Stimulated activated CD4-positive, alpha-beta T cell treated with anti-CD3 and anti-CD28 coated beads, TNF-alpha, amount 100 ng/mL, for 24 hours (primary cell): ENCODE data around the gene LRIT1.
"Not testable (repeated sequence)": the region's sequence is repeated elsewhere in the genome, so short reads cannot be mapped to it uniquely, and the experiment has no call there.

Experiments
- DNase-seq, 3 experiments: peaks; one replicate each; pipeline ENCODE4 v3.0.0-alpha.2; 2020; ENCODE audit warnings: low read depth in 3 of 3

LRIT1 gene, protein sequence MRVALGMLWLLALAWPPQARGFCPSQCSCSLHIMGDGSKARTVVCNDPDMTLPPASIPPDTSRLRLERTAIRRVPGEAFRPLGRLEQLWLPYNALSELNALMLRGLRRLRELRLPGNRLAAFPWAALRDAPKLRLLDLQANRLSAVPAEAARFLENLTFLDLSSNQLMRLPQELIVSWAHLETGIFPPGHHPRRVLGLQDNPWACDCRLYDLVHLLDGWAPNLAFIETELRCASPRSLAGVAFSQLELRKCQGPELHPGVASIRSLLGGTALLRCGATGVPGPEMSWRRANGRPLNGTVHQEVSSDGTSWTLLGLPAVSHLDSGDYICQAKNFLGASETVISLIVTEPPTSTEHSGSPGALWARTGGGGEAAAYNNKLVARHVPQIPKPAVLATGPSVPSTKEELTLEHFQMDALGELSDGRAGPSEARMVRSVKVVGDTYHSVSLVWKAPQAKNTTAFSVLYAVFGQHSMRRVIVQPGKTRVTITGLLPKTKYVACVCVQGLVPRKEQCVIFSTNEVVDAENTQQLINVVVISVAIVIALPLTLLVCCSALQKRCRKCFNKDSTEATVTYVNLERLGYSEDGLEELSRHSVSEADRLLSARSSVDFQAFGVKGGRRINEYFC

DNA sequence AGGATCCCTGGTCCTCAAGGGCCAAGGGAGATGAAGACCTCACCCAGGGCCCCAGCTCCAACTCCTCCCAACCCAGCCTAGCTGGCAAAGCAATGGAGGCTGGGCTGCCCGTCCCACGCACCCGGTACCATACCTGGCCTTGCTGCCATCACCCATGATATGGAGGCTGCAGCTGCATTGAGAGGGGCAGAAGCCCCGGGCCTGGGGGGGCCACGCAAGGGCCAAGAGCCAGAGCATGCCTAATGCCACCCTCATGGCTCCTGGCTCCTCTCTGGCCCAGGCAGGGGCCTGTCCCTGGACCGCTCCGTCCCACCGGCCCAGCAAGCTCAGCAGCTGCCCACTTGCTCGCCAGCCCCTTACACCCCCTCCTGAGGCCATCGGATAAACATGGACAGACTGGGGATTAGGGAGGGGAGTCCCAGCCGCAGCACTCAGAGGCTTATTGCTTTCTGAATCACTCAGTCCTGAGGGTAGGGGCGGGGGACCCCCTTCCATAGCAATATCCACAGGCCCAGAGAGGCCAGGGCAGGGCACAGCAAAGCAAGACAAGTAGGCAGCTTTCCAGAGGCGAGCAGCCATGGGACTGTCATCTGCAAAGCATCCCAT, at the start of gene LRIT1:
Gene LRIT1 (minus strand): TSS at position 362 of the 606 bp plus-strand sequence. CDS start 107 bp downstream, at position 255.
- no peak for DNase-seq

DNA sequence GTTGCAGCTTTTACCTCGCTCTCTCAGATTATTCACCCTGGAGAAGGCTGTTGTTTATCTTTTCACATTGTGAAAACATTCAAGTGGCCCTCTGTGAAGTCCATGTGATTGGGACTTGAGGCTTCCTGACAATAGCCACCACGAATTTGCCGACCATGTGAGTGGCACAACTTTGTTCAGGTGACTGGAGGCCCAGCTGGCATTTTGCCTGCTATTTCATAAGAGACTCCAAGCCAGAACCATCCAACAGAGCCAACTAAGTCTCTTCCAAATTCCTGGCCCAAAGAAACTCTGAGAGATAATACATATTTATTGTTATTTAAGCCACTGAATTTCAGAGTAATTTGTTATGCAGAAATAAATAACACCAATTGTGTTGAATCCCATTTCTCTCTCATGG, 48.9 kb upstream of the LRIT1 start:
- no peak for DNase-seq

DNA sequence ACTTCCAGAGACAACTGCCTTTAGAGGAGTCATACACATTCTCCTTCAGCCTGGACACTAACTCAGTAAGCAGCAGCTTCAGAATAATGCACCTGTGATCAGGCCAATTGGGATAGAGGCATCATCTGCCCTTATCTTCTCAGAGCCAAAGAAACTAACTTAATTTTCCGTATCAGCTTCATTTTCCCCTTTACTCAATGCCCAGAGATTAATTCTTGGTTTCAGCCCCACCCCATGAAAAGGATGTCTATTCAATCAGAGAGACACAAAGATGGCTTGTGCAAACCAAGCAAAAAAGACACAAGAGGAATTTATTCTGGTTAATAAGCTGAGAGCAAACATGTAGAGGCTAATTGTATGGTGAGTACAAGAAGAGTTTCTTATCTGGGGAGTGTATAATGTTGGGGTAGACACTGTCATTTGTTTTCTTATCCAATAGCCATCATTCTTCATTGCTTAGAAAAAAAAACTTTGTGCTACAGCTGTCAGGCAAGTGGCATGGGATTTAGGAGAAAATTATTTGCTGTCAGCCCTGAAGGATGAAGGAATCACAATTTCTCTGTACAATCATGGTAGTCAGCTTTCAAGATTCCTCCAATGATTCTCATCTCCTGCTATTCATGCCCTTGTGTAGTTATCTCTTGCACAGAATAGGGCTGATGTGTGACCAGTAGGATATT, 48.3 kb upstream of the LRIT1 start:
- no peak for DNase-seq

DNA sequence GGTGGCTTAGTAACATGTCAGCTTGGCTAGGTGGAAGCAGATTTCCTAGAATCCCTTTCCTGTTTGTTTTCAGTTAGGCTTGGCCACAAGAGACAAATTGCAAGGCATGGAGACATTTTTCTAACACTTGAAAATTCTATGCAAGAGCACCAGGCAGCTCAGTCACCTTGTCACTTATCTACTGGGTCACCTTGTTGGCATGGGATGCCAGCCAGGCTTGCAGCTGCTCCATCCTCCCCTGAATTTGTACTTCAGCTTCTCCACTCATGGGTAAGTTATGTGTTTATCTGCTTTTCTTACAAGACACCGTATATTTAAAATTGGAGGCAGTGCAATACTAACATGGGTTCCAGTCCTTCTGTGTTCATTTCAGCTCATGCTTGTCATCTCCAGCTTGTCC, 46.8 kb upstream of the LRIT1 start:
- no peak for DNase-seq

DNA sequence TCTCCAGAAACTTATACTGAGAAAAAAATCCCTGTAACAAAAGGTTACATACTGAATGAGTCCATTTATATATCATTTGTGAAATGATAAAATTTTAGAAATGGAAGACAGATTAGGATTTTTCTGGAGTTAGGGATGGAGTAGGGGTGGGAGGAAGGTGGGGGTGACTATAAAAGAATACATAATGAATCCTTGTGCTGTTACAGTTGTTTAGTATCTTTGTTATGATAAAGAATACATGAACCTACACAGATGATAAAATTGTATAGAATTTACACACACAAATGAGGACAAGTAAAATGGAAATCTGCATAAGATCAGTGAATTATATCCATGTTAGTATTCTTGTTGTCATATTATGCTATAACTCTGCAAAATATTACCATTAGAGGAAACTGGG, 45.3 kb upstream of the LRIT1 start:
- no peak for DNase-seq

DNA sequence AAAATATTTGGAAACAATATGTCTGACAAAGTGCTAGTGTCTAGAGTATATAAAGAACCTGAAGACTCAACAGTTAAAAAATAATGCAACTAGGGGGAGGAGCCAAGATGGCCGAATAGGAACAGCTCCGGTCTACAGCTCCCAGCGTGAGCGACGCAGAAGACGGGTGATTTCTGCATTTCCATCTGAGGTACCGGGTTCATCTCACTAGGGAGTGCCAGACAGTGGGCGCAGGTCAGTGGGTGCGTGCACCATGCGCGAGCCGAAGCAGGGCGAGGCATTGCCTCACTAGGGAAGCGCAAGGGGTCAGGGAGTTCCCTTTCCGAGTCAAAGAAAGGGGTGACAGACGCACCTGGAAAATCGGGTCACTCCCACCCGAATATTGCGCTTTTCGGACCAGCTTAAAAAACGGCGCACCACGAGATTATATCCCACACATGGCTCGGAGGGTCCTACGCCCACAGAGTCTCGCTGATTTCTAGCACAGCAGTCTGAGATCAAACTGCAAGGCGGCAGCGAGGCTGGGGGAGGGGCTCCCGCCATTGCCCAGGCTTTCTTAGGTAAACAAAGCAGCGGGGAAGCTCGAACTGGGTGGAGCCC, 38.6 kb upstream of the LRIT1 start:
- DNase-seq: not testable (repeated sequence)

DNA sequence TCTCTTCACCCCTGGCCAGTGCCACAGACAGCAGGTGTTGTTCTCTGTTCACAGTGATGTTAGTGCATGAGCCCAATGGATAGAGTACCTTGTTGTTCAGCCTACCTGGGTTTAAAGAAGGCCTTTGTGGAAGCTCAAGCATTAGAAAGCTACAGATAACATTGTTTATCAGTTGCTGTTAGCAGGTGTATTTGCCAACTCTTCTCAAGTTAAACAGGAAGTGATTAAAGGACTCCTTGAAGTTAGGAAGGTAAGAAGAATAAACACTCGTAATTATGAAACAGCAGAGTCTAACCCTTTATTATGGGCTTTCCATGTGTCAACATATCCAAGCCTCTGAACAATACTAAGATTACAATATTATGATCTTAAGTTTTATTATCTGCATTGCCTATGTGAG, 29.4 kb upstream of the LRIT1 start:
- DNase-seq: no peak

DNA sequence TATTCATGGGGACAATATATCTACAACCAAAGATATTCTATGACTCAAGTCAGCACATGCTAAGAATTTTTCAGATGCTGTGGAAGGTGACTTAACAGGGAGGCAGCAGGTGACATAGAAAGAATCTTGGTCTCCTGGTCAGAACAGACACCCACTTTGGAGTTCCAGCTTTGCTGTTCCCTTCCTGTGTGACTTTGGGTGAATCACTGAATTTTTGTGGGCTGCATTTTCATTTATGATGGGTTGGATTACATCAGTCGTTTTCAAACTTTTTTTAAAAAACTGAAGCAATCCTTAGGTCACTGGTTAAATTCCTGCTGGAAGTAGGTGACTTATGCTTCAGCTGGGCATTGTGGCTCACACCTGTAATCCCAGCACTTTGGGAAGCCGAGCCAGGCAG, 28.4 kb upstream of the LRIT1 start:
- no peak for DNase-seq

DNA sequence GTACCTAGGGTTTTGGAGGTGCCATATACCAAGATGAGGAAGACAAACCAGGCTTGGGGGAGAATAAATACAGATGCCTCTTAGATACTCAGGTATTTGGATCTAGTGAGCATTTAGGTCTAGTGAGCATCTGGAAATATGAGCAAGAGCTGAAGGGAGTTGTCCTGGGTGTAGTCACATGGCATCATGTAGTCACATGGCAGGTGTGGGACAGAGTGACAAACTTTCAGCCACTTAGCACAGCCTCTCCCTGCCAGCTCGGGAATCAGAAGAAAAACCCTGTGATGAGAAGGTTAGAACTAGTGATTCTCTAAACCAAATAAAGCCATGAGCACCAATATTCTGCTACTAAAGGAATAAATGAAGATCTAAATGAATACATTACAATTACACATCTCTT, 27.8 kb upstream of the LRIT1 start:
- DNase-seq: no peak

DNA sequence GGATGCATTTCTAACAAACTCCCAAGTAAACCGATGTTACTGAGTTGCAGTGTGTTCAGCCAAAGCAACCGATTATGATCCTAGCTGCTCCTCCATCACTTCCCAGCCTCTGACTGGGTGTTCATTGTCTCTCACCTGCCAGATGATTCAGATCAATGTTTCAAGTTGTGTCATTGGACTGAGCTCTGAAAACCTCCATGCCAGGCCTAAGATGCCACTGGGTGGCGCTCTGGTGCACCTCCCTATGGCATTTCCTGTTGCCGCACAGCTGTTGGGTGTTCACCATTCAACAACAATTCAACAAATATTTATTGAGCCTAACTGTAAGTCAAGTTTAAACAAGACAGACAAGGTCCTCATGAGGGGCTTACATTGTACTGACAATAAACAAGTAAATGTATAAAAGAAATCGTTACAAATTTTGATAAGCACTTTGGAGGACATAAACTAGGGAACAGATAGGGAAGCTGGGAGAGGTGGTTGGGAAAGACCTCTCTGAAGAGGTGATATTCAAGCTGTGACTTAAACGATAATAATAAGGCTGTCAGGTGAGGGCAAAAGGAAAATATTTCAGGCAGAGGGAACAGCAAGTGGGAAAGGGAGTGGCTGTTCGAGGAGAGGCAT, 26.3 kb upstream of the LRIT1 start:
- peak; percentile 45 to 81 (median 52) for DNase-seq

DNA sequence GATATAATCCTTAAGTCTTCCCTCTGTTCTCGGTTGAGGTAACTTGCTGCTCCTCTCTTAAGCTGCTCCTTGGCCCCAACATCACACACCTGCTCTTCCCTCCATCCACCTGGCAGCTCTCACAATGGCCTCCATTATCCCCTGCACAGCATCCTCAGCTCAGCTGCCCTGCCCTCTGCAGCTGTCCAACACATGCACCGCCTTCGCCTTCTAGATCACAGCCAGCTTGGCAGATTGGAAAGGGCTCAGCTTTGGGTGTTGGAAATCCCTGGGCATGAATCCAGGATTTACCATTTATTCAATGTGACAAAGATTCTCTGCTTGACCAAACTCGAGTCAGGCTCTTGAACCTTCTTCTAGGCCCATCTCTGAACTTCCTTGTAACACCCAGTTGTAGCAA, 24.1 kb upstream of the LRIT1 start:
- no peak for DNase-seq

DNA sequence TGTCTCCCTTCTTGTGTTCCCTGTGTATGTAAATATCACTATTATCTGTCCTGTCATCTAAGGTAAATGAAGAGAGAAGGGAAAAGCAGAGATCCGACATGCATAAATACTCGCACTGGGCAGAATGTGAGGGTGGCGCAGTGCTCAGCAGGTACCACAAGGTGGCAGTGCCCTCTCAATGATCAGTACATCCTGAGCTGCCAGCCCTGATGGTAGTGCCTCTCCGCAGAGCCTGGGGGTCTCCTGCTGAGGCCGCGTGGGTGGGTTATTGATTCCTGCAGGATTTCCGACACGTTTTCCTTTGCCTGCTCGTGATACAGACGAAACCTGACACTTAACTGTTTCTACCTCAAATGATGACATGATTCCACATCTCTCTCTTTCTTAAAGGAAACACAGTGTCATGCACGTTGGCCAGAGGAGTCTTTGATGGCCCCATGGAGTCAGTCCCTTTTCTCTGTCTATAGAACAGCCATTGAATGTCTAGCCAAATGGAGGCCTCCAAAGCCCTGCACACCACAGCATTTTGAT, 23.3 kb upstream of the LRIT1 start:
- peak; percentile 37 to 69 (median 51) for DNase-seq

DNA sequence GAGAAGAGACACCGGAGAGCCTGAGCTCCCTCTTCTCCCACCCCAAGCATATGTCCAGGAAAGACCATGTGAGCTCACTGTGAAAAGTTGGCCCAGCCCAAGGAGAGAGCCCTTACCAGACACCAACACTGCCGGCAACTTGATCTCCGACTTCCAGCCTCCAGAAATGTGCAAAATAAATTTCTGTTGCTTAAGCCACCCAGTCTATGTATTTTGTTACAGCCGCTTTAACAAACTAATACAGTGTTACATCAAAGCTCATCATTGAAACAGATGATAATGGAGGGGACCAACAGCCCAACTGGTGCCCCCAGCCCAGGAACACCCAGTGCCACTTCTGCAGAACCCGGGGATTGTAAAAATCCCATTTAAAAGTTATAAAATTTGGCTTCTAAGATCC, 22.4 kb upstream of the LRIT1 start:
- no peak for DNase-seq

DNA sequence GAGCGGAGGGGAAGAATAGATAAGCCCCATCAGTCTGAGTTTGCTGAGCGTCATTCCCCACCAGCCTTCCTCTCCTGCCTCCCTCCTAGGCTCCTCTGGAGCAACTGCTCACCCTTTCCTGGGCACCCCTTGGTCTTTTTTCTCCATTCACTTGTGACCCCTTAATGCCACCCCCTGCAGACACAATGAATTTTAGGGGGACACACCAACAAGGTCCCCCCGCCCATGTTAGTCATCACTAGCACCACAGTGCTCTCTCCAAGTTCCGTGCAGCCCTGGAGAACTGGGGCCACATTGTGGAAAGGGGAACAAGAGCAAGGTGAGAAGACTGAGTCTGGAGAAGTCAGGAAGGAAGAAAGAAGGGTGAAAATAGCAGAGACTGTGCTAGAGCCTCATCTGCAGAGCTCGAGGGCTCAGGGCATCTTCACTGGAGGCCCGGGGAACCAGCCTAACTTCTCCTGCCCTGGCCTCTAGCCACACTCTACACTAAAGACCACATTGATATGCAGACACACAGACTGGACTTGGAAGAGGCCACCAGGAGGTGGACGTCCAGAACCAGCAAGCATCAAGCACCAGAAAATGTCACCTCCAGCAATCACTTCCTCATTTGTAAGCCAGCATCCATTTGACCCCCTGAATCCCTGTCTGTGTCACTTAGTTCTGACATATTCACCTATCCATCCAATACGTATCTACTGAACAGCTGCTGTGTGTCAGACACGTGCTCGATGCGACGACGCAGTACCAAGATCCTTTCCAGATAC, 21.0 kb upstream of the LRIT1 start:
- no peak for DNase-seq

DNA sequence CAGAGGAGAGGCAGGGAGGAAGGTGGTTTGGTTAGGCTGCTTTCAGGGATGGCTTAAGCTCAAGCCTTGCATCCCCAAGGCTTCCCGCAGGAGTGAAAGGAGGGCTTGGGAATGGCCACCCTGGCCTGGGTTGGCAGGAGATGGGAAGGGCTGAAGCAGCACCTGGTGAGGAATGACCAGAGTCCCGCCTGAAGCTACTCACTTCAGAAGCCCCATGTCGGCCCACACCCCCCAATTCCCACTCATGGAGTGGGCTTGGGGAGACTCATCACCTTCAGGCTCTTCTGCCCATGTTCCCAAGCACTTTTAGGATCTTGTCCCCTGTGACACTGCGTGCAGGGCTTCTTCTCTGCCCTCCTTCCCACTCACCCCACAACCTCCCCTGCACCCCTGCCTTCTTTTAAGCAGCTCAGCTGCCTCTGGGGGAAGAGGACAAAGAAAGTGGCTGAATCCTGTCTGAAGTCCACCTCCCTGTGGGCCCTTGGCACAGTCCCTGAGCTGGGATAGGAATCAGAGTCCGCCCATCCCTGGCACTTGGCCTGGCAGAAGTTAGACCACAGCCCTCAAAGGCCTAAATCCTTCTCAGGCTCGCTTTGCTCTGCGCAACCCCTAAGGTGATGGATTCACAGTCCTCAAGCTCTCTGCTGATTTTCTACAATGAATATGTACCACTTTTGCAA, 20.0 kb upstream of the LRIT1 start:
- DNase-seq: no peak

DNA sequence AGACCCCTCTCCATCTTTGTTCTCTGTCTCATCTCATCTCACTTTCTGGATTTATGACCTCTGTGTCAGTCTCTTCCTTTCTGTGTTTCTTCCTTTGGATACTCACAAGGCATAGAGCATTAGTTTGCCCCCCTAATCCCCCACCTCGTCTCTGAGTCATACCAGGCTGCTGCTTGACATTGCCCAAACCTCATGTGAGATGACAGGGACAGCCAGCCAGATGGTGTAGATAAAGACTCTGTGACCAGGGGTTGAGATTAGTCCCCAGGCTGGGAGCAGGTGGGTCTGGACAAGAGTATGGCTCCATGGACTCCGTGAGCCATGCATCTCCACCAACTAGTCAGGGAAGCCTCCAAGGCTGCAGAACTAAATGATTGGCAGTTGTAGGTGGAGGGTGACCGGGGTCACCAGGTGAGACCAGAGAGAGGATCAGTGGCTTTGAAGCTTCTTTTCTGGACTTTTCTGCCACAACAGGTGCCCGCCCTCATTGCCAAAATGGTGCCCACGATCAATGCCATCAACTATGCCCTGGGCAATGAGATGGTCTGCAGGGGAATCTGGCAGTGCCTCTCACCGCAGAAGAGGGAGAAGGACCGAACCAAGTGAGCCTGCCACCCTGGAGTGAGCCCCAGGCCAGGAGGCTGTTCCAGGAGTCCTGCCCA, 16.8 kb upstream of the LRIT1 start:
- DNase-seq: no peak

DNA sequence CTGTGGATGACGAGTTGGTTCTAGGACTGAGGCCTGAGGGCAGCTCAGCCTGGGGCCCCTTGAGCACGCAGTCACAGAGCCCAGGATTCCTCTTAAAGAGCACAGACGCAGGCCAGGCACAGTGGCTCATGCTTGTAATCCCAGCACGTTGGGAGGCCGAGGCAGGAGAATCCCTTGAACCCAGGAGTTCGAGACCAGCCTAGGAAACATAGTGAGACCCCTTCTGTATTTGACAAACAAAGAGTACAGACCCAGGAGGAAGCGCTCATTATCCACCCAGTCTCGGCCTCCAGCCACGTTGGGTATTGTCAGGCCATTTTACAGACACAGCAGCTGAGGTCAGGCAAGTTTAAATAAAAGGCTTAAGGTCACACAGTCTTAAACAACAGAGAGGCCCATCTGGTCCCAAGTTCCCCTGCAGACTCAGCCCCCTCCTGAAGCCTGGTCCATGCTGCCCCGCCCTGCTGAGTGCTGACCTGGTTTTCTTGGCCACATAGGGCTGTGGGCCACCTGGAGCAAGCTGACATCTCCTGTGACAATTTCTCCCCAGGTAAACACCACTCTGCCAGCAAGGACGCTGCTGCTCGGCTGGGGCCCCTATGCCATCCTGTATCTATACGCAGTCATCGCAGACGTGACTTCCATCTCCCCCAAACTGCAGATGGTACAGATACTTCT, 16.1 kb upstream of the LRIT1 start:
- no peak for DNase-seq

DNA sequence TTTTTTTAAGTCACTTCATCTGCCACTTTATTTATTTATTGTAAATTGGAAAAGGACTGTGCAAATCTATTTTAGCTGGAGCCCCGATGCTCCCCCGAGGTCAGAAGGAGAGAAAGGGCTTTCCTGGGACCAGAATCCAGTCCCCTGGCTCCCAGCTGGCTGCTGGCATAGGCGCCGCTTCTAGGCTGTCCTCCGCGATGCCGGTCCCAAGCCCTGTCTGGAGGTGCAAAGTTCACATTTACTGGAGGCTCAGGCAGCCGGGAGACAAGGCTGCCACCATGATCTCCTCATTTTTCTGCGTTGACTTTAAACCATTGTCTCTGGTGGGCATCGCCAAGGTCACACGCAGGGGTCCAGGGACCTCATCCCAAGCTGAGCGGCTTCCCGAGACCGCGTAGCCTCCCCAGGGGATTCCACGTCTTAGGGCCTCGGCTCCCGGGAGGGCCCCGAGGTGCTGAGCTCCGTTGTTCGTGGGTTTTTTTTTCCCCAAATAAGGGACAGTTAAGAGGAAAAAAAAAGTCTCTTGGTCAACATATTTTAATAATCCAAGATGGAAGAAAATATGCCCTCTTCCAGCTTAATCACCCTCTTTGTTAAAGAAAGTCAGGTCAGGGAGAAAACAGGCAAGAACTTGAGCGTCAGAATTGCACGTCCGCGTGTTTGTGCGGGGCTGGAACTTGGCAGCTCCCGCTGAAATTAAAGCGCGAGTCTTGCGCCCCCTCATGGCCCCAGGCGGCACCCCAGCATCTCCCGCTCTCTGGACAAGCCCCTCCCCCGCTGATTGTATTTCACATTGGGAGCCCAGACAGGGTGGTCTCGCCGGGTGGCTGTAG, 15.4 kb upstream of the LRIT1 start:
- DNase-seq: peak in 2 of 3 experiments; percentile 4 to 61
